ENCODE measurements around the gene DDX47. TPM values are rescaled to one million over a fixed set of nuclear protein-coding genes. Genes with fewer than 3 reads are reported as not detected.

DDX47 gene
- total and polyA plus RNA-seq, 9 of the 15 experiments (the other 6 are each of a cell fraction or from before 2014, with no cell fraction given) = 39.4 to 186 (median 64.4) TPM

DNA sequence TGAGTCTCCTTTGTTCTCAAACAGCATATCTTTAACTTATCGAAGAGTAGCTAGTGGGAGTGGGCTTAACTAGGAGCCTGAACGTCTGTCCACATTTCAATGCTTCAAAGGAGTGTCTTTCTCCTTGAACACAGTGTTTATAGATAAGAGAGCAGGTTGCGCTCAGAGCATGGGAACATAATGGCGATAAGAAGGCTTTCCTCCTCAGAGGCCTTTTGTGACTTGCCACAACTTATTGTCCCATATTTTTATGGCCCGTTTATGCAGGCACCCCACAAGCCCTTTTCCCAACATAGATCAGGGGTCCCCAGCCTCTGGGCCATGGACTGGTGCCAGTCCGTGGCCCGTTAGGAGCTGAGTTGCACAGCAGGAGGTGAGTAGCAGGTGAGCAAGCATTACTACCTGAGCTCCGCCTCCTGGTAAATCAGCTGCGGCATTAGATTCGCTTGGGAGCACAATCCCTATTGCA is 2.6 kb upstream of the DDX47 start (continued):
- TF ChIP-seq, protein P1, sequence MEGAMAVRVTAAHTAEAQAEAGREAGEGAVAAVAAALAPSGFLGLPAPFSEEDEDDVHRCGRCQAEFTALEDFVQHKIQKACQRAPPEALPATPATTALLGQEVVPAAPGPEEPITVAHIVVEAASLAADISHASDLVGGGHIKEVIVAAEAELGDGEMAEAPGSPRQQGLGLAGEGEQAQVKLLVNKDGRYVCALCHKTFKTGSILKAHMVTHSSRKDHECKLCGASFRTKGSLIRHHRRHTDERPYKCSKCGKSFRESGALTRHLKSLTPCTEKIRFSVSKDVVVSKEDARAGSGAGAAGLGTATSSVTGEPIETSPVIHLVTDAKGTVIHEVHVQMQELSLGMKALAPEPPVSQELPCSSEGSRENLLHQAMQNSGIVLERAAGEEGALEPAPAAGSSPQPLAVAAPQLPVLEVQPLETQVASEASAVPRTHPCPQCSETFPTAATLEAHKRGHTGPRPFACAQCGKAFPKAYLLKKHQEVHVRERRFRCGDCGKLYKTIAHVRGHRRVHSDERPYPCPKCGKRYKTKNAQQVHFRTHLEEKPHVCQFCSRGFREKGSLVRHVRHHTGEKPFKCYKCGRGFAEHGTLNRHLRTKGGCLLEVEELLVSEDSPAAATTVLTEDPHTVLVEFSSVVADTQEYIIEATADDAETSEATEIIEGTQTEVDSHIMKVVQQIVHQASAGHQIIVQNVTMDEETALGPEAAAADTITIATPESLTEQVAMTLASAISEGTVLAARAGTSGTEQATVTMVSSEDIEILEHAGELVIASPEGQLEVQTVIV (CRISPR knock-in tag; IDR thresholded peaks at IDR 0.05; ENCODE audit: borderline replicate concordance) = no peak
- TF ChIP-seq TCF3 (CRISPR knock-in tag; IDR thresholded peaks at IDR 0.05) (peak; percentile 27), CBFA2T3 (IDR thresholded peaks at IDR 0.05) (peak; percentile 57), DPF2 (IDR thresholded peaks at IDR 0.05) (peak; percentile 35; the same call in 1 of the 2 replicates), HMBOX1 (IDR thresholded peaks at IDR 0.05) (peak; percentile 50; the same call in 1 of the 2 replicates), RBM39 (optimal IDR thresholded peaks at IDR 0.05; ENCODE audit: low read depth, low read length) (no peak), ZNF740 (CRISPR knock-in tag; IDR thresholded peaks at IDR 0.05) (no peak), ZNF740 (tag; IDR thresholded peaks at IDR 0.05) (no peak), GTF2A2 (tag; IDR thresholded peaks at IDR 0.05) (no peak), FIP1L1 (IDR thresholded peaks at IDR 0.05; ENCODE audit: low read depth, low read length, poor library complexity, severe bottlenecking) (no peak), ZNF398 (CRISPR knock-in tag; IDR thresholded peaks at IDR 0.05) (no peak), HDGF (IDR thresholded peaks at IDR 0.05) (no peak)
